ENCODE data around the gene CNN2. TPM values are rescaled to one million over a fixed set of nuclear protein-coding genes. Genes with fewer than 3 reads are reported as not detected.

Gene CNN2
- total and polyA plus RNA-seq, 2 of the 4 experiments (the other 2 are of a cell fraction): 272 to 395 TPM

DNA sequence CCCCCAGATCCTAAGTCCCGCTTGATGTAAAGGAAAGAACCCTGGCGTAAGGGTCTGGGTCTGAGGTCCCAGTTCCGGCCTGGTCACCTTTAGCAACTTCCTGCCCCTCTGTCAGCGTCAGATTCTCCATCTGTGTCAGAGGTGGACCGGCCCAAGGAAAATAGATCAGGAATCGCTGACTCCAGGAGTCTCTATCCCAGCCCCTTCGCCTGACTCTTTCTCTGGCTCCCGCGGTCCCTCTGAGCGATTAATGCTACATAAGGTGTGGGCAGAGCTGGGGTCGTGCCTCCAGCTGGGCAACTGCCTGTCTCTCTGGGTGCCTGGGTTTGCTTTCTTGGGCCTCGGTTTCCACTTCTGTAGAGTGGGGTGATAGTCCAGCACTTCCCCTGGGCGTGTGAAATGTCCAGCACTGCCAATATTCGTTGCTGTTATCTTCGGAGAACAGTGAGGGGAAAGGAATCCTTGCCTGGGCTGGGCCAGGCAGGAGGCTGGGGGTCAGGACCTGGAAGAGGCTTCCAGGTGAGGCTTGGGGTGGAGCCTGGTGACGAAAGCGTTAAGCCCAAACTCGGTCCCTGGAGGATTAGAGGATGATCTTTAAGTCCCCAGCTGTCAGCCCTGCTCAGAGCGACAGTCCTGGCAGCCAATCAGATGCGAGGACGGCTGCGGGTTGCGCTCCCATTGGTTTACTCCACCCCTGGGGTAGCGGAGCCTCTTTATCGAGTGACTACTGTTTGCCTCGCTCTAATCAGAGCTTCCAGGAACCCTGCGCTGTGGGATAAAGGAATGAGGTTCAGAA, 14.3 kb downstream of the CNN2 start (continued):
- no peak for TF ChIP-seq SMC3 (IDR thresholded peaks at IDR 0.05; ENCODE audit: low read depth, low read length)

DNA sequence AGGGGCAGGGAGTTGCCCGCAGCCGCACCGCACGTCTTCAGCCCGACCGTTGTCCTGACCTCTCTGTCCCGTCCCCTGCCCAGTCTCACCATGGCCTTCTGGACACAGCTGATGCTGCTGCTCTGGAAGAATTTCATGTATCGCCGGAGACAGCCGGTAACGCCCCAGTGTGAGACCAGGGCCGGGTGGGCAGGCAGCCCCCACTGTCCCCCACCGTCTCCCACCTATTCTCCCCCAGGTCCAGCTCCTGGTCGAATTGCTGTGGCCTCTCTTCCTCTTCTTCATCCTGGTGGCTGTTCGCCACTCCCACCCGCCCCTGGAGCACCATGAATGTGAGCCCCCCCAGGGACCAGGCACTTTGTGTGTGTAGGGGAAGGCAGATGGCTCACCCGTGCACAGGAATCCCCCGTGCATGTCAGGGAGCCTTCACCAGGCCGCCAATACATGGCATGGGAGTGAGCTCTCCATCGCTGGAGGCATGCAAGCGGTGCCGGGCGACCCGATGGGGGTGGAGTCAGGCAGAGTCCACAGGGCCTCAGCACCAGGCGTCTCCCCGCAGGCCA, 14.9 kb downstream of the CNN2 start:
- no peak overlapping the region for H2BK5ac ChIP-seq (ENCODE audit: low read depth, low read length, poor library complexity, severe bottlenecking)
- H2AK5ac ChIP-seq (ENCODE audit: low read depth, low read length): peak overlapping the region; percentile 11; the same call in 1 of the 2 replicates
- H3K4me3 ChIP-seq (ENCODE audit: insufficient read depth, low read depth, low read length): peak overlapping the region; percentile 26
- H4K20me1 ChIP-seq (ENCODE audit: insufficient read depth, low read length): peaks cover 32% of the 10 kb centered on the region
- H4K91ac ChIP-seq (ENCODE audit: insufficient read depth, low read depth, low read length): no peak overlapping the region
- peak overlapping the region; percentile 85 for H2AFZ ChIP-seq (replicated peaks; ENCODE audit: low read length, poor library complexity)
- WGBS, 2 experiments (ENCODE audit: extremely low coverage in 2 of 2, insufficient read length in 1 of 2): 84% methylated on average over 8 of the region's 26 CpGs; no CpG with 5 or more reads in 1 of the 2 experiments
- intact Hi-C loops (cut with micrococcal nuclease): loop anchor here (2.0 kb wide), 2 partner anchors 53 to 61 kb away; partner anchors contain the start of genes GPX4 and POLR2E
- no peak overlapping the region for H3K23ac ChIP-seq (ENCODE audit: low read depth, low read length)
- POLR2A ChIA-PET (ENCODE audit: unreplicated experiment): interaction anchor here (0.8 kb wide), 1 partner anchor 13 kb away, joined by 5 read pairs; no protein-coding TSS in a partner anchor
- peaks cover 7% of the 10 kb centered on the region; the same call in 1 of the 2 replicates for H3K4me1 ChIP-seq (ENCODE audit: control insufficient read depth, insufficient read depth, low read length)
- no peak overlapping the region for H4K8ac ChIP-seq (ENCODE audit: low read depth in 2 of 2, low read length in 2 of 2)
- CTCF ChIA-PET: no interaction called here
- H3K14ac ChIP-seq (replicated peaks; ENCODE audit: low read depth, low read length): no peak overlapping the region; the same call in 1 of the 2 replicates
- in situ Hi-C loops (cut with MboI; ENCODE audit: low sequenced_read_pairs): no loop called here
- no peak overlapping the region for H4K5ac ChIP-seq (ENCODE audit: low read depth, low read length)
- H3K36me3 ChIP-seq (ENCODE audit: control insufficient read depth, insufficient read depth, low read length): peaks cover 22% of the 10 kb centered on the region
- H3K4ac ChIP-seq (ENCODE audit: low read depth, low read length): no peak overlapping the region
- ATAC-seq (ENCODE audit: low read depth) (peak; percentile 1), DNase-seq (no peak)
- BruUV-seq (replicated peaks): no TSS peak
- H3K9me1 ChIP-seq (ENCODE audit: insufficient read depth, low read length): no peaks in the 10 kb centered on the region
- no peak overlapping the region for H3K27ac ChIP-seq (ENCODE audit: insufficient read depth, low read length)
- dilution Hi-C loops (cut with HindIII; ENCODE audit: low sequenced_read_pairs, unreplicated experiment): no loop called here
- no peak overlapping the region for H2BK15ac ChIP-seq (ENCODE audit: low read depth, low read length)
- H3K56ac ChIP-seq (ENCODE audit: extremely low read depth, insufficient read depth, low read length): no peak overlapping the region
- no peak overlapping the region for H3K9ac ChIP-seq (ENCODE audit: low read depth, low read length)
- H3K79me1 ChIP-seq (ENCODE audit: low read depth in 1 of 2, low read length in 2 of 2): peaks cover 0 to 16% of the 10 kb centered on the region in 2 experiments; a peak in 2 of 4 replicates
- H3K9me3 ChIP-seq (ENCODE audit: control insufficient read depth, insufficient read depth, low read length): no peaks in the 10 kb centered on the region
- no peak overlapping the region for H3K18ac ChIP-seq (ENCODE audit: low read depth, low read length)
- H2BK20ac ChIP-seq (ENCODE audit: low read depth, low read length): no peak overlapping the region
- no peak overlapping the region for H2BK120ac ChIP-seq (ENCODE audit: low read depth, low read length)
- H3K4me2 ChIP-seq (ENCODE audit: low read depth, low read length): peak overlapping the region; percentile 77
- peak overlapping the region; percentile 23 for H2AK9ac ChIP-seq (replicated peaks; ENCODE audit: low read depth, low read length, poor library complexity)
- H3K27me3 ChIP-seq (ENCODE audit: control insufficient read depth, insufficient read depth, low read length): no peaks in the 10 kb centered on the region
- TF ChIP-seq RFX5 (IDR thresholded peaks at IDR 0.05; ENCODE audit: low read depth, low read length): no peak
- TF ChIP-seq RCOR1 (IDR thresholded peaks at IDR 0.05; ENCODE audit: insufficient replicate concordance, low read length): peak; percentile 25
